ENCODE results near the gene CNTNAP5. TPM values are rescaled to one million over a fixed set of nuclear protein-coding genes. Genes with fewer than 3 reads are reported as not detected.

Gene CNTNAP5
- total RNA-seq, 1 experiment from 2014 or later = not detected

DNA sequence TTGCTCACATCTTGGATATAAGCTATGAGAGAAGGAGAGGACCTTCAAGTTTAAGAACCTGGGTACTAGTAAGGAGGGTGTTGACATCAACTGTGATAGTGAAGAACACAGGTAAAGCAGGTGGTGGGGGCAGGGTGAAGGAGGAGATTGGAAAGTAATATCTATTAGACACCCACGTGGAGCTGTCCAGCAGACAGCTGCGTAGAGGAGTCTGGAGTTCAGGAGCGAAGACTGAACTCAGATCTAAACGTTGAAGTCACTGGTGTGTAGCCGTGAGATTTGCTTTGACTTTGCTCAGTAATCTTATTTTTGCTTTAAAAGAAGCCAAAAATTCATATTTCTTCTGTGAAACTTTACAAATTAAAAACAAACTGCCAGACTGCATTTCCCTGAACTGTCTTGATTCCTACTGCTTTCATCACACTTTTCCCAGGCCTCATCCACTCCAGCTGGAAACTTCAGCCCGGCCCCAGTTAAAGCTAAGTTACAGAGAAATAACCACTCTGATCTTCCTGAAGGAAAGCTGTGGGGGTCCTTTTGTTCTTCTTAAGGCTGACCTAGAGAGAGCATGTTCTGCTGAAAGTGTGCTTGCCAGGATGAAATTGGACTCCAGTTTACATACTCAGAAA, 533.3 kb downstream of the CNTNAP5 start:
- Histone ChIP-seq H3K27me3 (no peaks in the 10 kb centered on the region), H3K9me3 (replicated peaks) (no peaks in the 10 kb centered on the region), H3K4me1 (no peaks in the 10 kb centered on the region), H3K36me3 (no peaks in the 10 kb centered on the region), H3K4me3 (no peak overlapping the region), H3K27ac (no peak overlapping the region)
- DNase-seq = no peak

DNA sequence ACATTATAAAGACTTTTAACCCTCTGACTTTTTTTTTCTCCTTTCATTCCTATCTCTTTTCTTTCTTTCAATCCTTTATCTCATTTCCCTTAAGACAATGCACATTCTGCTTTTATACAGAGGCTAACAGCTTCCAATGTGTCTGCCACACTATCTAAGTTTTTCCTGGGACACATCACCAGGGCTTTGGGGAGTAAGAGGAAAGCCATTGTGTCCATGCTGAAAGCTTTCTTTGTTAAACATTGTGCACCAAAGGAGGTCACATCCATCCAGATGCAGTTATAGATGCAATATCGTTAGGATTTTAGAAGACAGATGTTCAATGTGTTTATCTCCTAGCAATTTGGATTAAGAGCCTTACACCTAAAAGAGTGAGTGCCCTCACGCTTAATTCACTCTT, 534.1 kb downstream of the CNTNAP5 start:
- Histone ChIP-seq H3K4me3 (no peak overlapping the region), H3K27me3 (no peaks in the 10 kb centered on the region), H3K9me3 (replicated peaks) (no peaks in the 10 kb centered on the region), H3K36me3 (no peaks in the 10 kb centered on the region), H3K4me1 (no peaks in the 10 kb centered on the region), H3K27ac (no peak overlapping the region)
- DNase-seq = no peak

DNA sequence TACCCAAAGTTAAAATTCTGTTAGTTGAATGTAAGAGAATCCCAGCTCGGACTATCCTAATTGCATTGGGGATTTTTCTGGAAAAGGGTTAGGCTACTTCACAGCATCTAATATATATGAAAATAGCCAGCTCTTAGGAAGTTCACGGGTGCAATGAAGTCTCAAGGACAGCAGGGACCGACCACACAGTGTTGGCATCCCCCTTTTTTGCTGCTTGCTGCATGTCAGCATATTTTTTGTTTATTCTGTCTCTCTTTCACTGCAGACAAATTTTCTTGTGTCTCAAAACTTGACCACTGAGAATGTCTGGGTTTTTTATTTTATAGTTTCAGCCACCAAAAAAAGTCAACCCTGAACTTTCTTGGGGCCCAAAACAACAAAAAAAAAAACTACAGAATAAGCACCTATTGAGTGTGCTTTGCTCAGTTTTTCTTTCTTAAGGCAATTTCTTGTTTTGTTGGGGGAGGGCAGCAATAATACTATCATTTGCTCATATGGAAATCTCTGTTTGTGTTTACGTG, 535.6 kb downstream of the CNTNAP5 start:
- no peaks in the 10 kb centered on the region for H3K9me3 ChIP-seq (replicated peaks)
- no peak overlapping the region for H3K4me3 ChIP-seq
- DNase-seq = no peak
- no peaks in the 10 kb centered on the region for H3K4me1 ChIP-seq
- no peak overlapping the region for H3K27ac ChIP-seq
- no peaks in the 10 kb centered on the region for H3K27me3 ChIP-seq
- no peaks in the 10 kb centered on the region for H3K36me3 ChIP-seq

GRCh38 chr2:124561486-124561885, 536.4 kb downstream of the CNTNAP5 start:
- no peaks in the 10 kb centered on the region for H3K27me3 ChIP-seq
- no peak overlapping the region for H3K27ac ChIP-seq
- no peaks in the 10 kb centered on the region for H3K4me1 ChIP-seq
- H3K4me3 ChIP-seq = no peak overlapping the region
- no peaks in the 10 kb centered on the region for H3K9me3 ChIP-seq (replicated peaks)
- H3K36me3 ChIP-seq = no peaks in the 10 kb centered on the region
- DNase-seq = no peak

DNA sequence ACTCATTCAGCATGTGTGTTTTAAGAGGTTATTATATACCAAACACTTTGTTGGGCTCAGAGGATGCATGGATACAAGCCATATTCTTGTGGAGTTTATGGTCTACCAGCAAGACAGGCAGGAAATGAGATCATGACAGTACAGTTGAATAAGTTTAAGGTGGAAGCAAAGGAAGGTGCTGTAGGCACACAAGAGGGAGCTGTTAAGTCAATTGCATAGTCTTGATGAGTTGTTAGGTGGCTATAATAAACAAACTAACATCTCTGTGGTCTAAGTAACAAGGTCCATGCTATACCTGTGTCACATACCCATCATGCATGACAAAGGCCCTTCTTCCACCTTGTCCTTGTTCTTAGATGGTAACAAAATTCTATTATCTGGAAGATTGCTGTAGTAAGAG, 538.3 kb downstream of the CNTNAP5 start:
- H3K4me1 ChIP-seq = no peaks in the 10 kb centered on the region
- no peaks in the 10 kb centered on the region for H3K9me3 ChIP-seq (replicated peaks)
- DNase-seq = no peak
- H3K27ac ChIP-seq = no peak overlapping the region
- no peaks in the 10 kb centered on the region for H3K27me3 ChIP-seq
- no peak overlapping the region for H3K4me3 ChIP-seq
- H3K36me3 ChIP-seq = no peaks in the 10 kb centered on the region

DNA sequence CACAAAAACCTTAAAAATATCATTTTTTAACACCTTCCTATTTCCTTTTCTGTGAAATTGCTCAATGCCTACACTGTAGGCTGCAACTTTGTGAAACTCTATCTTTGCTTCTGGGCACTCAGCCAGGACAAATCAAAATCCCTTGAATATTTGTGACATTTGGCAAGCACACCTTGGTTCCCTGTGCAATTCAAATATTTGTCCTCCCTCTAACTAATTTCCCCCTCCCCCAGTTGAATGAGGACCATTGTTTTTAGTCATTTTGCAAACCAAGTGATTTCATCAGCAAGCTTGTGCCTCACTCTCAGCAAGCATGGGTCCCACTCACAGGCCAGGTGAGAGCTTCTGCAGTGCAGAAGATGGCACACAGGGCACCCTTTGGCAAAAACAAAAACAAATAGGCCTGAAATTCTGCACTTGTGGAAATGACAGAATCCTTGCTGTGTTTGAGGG, 541.5 kb downstream of the CNTNAP5 start:
- no peaks in the 10 kb centered on the region for H3K36me3 ChIP-seq
- no peaks in the 10 kb centered on the region for H3K9me3 ChIP-seq (replicated peaks)
- no peak overlapping the region for H3K4me3 ChIP-seq
- peaks cover 6% of the 10 kb centered on the region; the same call in 1 of the 2 replicates for H3K27me3 ChIP-seq
- no peaks in the 10 kb centered on the region for H3K4me1 ChIP-seq
- DNase-seq = no peak
- no peak overlapping the region for H3K27ac ChIP-seq

GRCh38 chr2:124570872-124571271, 545.8 kb downstream of the CNTNAP5 start:
- peaks cover 6% of the 10 kb centered on the region; the same call in 1 of the 2 replicates for H3K27me3 ChIP-seq
- DNase-seq = no peak

DNA sequence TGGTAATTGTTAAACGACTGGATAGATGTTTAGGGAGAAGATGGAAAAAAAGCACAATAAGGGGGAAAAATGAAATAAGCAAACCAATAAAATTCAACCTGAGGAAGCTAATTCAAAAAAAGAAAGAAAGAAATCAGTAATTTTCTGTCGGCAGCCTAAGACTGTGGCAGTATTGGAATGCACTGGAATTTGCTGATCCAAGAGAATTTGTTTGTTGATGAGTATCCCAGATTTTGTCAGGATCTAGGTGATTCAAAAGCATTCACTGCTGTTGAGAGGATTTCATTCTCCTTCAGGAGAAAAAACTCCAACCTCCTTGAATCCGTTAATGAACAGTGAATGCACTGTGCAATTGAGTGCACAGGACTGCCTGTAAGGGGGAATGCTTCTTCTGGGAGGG, 546.7 kb downstream of the CNTNAP5 start:
- H3K27ac ChIP-seq = no peak overlapping the region
- DNase-seq = no peak
- H3K36me3 ChIP-seq = no peaks in the 10 kb centered on the region
- no peak overlapping the region for H3K4me3 ChIP-seq
- no peaks in the 10 kb centered on the region for H3K9me3 ChIP-seq (replicated peaks)
- peaks cover 6% of the 10 kb centered on the region; the same call in 1 of the 2 replicates for H3K27me3 ChIP-seq
- H3K4me1 ChIP-seq = no peaks in the 10 kb centered on the region

More at GRCh38 chr2:124570872-124571271, 545.8 kb downstream of the CNTNAP5 start:
- Histone ChIP-seq H3K4me3 (no peak overlapping the region), H3K9me3 (replicated peaks) (no peaks in the 10 kb centered on the region), H3K27ac (no peak overlapping the region), H3K4me1 (no peaks in the 10 kb centered on the region), H3K36me3 (no peaks in the 10 kb centered on the region)

DNA sequence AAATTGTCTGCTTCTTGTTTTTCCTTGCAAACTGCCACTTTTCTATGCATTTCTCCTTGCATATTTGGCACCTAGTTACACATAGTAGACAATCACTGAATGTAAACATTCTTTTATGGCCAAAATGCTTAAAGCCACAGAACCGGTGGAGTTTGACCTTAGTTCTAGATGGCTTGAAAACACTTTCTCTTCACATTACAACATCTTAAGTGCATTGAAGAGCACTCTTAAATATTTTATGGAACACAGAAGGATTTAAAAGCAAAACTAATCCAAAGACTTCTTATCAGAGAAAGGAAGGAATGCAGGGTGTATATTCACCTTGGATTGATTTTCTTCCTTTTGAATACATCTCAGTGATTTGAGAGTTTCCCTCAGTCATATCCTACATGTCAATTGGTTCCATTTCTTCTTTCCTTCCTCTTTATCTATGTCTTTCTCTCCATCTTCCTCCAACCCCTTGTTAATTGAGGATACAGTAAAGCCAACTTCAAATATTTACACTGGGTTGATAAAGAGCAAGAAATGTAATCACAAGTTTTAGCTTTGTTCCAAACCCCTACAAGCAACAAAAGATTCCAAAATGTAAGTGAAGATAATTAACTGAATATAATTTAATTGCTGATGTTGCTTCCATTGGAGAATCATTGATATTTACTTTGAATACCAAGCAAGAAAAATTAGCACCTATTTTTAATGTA, 548.0 kb downstream of the CNTNAP5 start:
- H3K9me3 ChIP-seq (replicated peaks) = no peaks in the 10 kb centered on the region
- DNase-seq = no peak
- peaks cover 6% of the 10 kb centered on the region; the same call in 1 of the 2 replicates for H3K27me3 ChIP-seq
- H3K4me3 ChIP-seq = no peak overlapping the region
- no peak overlapping the region for H3K27ac ChIP-seq
- no peaks in the 10 kb centered on the region for H3K4me1 ChIP-seq
- no peaks in the 10 kb centered on the region for H3K36me3 ChIP-seq

DNA sequence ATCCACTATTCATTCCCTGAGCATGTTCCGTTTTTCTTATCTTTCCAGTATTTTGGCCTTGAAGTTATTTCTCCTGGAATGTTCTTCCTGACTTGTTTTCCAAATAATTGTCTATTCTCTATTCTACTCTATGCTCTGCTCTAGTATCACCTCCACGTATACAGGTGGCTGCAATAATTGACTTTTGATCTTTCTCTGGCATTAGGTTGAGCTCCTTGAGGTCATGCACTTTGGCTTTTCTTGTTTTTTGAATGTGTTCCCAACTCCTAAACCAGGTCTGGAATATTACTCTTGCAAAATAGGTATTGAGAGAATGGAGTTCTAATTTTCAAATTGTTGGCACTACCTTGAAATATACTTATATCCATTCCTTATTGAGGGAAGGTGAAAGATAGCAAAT, 550.4 kb downstream of the CNTNAP5 start:
- 0 out of 2 replicates have a peak, but pooled peaks cover 5% of the 10 kb centered on the region for H3K27me3 ChIP-seq
- DNase-seq = no peak
- no peaks in the 10 kb centered on the region for H3K36me3 ChIP-seq
- no peak overlapping the region for H3K27ac ChIP-seq
- no peak overlapping the region for H3K4me3 ChIP-seq
- H3K4me1 ChIP-seq = no peaks in the 10 kb centered on the region
- H3K9me3 ChIP-seq (replicated peaks) = no peaks in the 10 kb centered on the region

GRCh38 chr2:124580263-124580662, 555.2 kb downstream of the CNTNAP5 start:
- no peak for DNase-seq
- Histone ChIP-seq H3K4me3 (no peak overlapping the region), H3K4me1 (no peaks in the 10 kb centered on the region), H3K9me3 (replicated peaks) (no peaks in the 10 kb centered on the region), H3K27ac (no peak overlapping the region), H3K27me3 (0 out of 2 replicates have a peak, but pooled peaks cover 5% of the 10 kb centered on the region), H3K36me3 (no peaks in the 10 kb centered on the region)

- no peak overlapping the region for H3K27ac ChIP-seq
- no peaks in the 10 kb centered on the region for H3K4me1 ChIP-seq
- H3K9me3 ChIP-seq (replicated peaks) = no peaks in the 10 kb centered on the region
- H3K27me3 ChIP-seq = 0 out of 2 replicates have a peak, but pooled peaks cover 5% of the 10 kb centered on the region
- no peaks in the 10 kb centered on the region for H3K36me3 ChIP-seq
- no peak overlapping the region for H3K4me3 ChIP-seq
- no peak for DNase-seq
Measured at GRCh38 chr2:124582387-124582786, 557.3 kb downstream of the CNTNAP5 start.

GRCh38 chr2:124584615-124585014, 559.5 kb downstream of the CNTNAP5 start:
- Histone ChIP-seq H3K27me3 (0 out of 2 replicates have a peak, but pooled peaks cover 5% of the 10 kb centered on the region), H3K4me1 (no peaks in the 10 kb centered on the region), H3K4me3 (no peak overlapping the region), H3K9me3 (replicated peaks) (no peaks in the 10 kb centered on the region), H3K27ac (no peak overlapping the region), H3K36me3 (no peaks in the 10 kb centered on the region)
- no peak for DNase-seq

DNA sequence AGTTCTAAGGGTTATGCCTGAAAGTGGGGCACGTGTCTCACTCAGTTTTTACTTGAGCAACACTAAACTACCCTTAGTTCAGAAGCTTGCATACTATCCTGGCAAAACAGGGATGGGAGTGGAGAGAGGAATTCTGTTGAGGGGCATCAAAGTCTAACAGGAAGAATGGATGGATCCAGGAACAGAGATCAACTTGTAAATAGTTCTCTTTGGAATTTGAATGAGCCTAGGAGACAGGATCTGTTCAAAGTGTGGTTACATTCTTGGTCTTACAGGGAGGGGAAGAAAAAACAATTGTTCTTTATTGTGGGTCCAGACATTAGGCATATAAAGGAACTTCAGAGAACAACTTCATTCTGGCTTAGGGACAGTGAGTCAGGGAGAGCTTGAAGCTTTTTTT, 560.2 kb downstream of the CNTNAP5 start:
- Histone ChIP-seq H3K27ac (no peak overlapping the region), H3K4me1 (no peaks in the 10 kb centered on the region), H3K4me3 (no peak overlapping the region), H3K9me3 (replicated peaks) (no peaks in the 10 kb centered on the region), H3K27me3 (no peaks in the 10 kb centered on the region), H3K36me3 (no peaks in the 10 kb centered on the region)
- no peak for DNase-seq

DNA sequence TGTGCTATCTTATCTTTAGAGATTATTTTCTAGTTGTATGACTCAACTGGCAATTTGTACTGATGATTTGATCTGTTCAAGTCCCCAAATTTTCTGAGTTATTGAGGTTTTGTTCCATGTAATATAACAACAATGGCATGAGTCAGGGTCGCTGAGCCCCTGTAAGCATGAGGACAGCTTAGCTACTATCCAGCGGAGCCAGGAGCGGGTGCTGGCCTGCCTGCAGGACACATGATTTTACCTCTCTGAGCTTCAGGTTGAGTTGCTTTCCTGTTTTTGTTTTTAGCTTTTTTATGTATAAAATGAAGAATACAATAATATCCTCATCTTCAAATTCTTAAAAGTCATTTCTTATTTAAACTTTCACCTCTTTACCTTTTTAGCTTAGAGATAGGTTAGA, 561.1 kb downstream of the CNTNAP5 start:
- Histone ChIP-seq H3K27ac (no peak overlapping the region), H3K4me1 (no peaks in the 10 kb centered on the region), H3K36me3 (no peaks in the 10 kb centered on the region), H3K27me3 (no peaks in the 10 kb centered on the region), H3K9me3 (replicated peaks) (no peaks in the 10 kb centered on the region), H3K4me3 (no peak overlapping the region)
- no peak for DNase-seq

Measured in SJCRH30 (cell line).